Stimulated activated CD4-positive, alpha-beta T cell treated with anti-CD3 and anti-CD28 coated beads, Interleukin-1b, Interleukin-23, amount 100 ng/mL, for 4 hours (primary cell): ENCODE data around the gene MIEF1.
"Not testable (repeated sequence)": the region's sequence is repeated elsewhere in the genome, so short reads cannot be mapped to it uniquely, and the experiment has no call there.

Source experiments
- DNase-seq, 2 donors: peaks; one replicate each; pipeline ENCODE4 v3.0.0-alpha.2; 2020; ENCODE audit warnings: low read depth in 2 of 2

Gene MIEF1

GRCh38 chr22:39512026-39512425, 9.9 kb downstream of the MIEF1 start:
- DNase-seq, result no peak

GRCh38 chr22:39513791-39514190, 11.7 kb downstream of the MIEF1 start:
- DNase-seq, result no peak

GRCh38 chr22:39514373-39514973, 12.4 kb downstream of the MIEF1 start:
- DNase-seq, result peak in 1 of 2 donors; percentile 51

GRCh38 chr22:39515266-39516050, 13.4 kb downstream of the MIEF1 start:
- no peak for DNase-seq

GRCh38 chr22:39517470-39517869, 15.4 kb downstream of the MIEF1 start:
- DNase-seq, result no peak

- no peak for DNase-seq
Observed at GRCh38 chr22:39518144-39518786, 16.2 kb downstream of the MIEF1 start.

GRCh38 chr22:39518996-39519680, 17.0 kb downstream of the MIEF1 start:
- no peak for DNase-seq

- peak; percentile 89 to 94 for DNase-seq
Observed at GRCh38 chr22:39519681-39520225, 17.7 kb downstream of the MIEF1 start.

GRCh38 chr22:39520226-39521105, 18.4 kb downstream of the MIEF1 start, which contains the start of gene ATF4:
TSS of gene ATF4 (plus strand) at chr22:39520562. CDS start at chr22:39521446, 884 bp downstream.
- peak; percentile 87 to 92 for DNase-seq

- not testable (repeated sequence) for DNase-seq
Observed at GRCh38 chr22:39521106-39521885, 19.2 kb downstream of the MIEF1 start.

GRCh38 chr22:39522091-39522490, 20.0 kb downstream of the MIEF1 start:
- DNase-seq, result not testable (repeated sequence)

GRCh38 chr22:39522567-39523300, 20.6 kb downstream of the MIEF1 start:
- no peak for DNase-seq

- DNase-seq, result no peak
Observed at GRCh38 chr22:39524089-39524752, 22.1 kb downstream of the MIEF1 start.

- no peak for DNase-seq
Observed at GRCh38 chr22:39524753-39525657, 22.9 kb downstream of the MIEF1 start.

GRCh38 chr22:39525658-39525975, 23.5 kb downstream of the MIEF1 start:
- DNase-seq, result no peak

- DNase-seq, result no peak
Observed at GRCh38 chr22:39526736-39527171, 24.7 kb downstream of the MIEF1 start.

- DNase-seq, result no peak
Observed at GRCh38 chr22:39527481-39527961, 25.4 kb downstream of the MIEF1 start.
